Osteoblast (primary cell): Measurements from ENCODE around the gene ISOC2. TPM values are rescaled to one million over a fixed set of nuclear protein-coding genes. Genes with fewer than 3 reads are reported as not detected.

Experiments used
- DNase-seq: peaks from one replicate; pipeline ENCODE4 v3.0.0; 2011; ENCODE audit warnings: low spot score, mixed read lengths; ENCODE audit not compliant: insufficient read length; ENCODE audit errors: missing footprints
- H2AFZ ChIP-seq: 2 replicates; pipeline ENCODE4 v1.6.0; 2011; ENCODE audit warnings: mild to moderate bottlenecking, low read length
- H3K27ac ChIP-seq: 2 replicates; pipeline ENCODE4 v1.5.1; 2011; ENCODE audit warnings: mild to moderate bottlenecking, low read depth, low read length, moderate library complexity
- H3K27me3 ChIP-seq: 2 replicates; pipeline ENCODE4 v1.6.0; 2012; ENCODE audit warnings: mild to moderate bottlenecking, control low read depth, inconsistent platforms, low read length, moderate library complexity; ENCODE audit not compliant: insufficient read depth
- H3K36me3 ChIP-seq: 2 replicates; pipeline ENCODE4 v1.5.1; 2011; ENCODE audit warnings: mild to moderate bottlenecking, low read length, control low read depth, moderate library complexity; ENCODE audit not compliant: insufficient read depth
- H3K4me1 ChIP-seq: 2 replicates; pipeline ENCODE4 v1.5.1; 2011; ENCODE audit warnings: mild to moderate bottlenecking, low read length, control low read depth, moderate library complexity; ENCODE audit not compliant: insufficient read depth
- H3K4me2 ChIP-seq: 2 replicates; pipeline ENCODE4 v1.6.0; 2011; ENCODE audit warnings: mild to moderate bottlenecking, low read length; ENCODE audit not compliant: insufficient read depth
- H3K4me3 ChIP-seq: fragments of 200-600 bp; sonication (generic); 3 replicates; pipeline ENCODE4 v1.5.1; 2012; ENCODE audit warnings: mild to moderate bottlenecking, low read length, inconsistent platforms; ENCODE audit not compliant: insufficient read depth
- H3K79me2 ChIP-seq: 2 replicates; pipeline ENCODE4 v1.6.0; 2012; ENCODE audit warnings: mild to moderate bottlenecking, low read length, control low read depth, inconsistent platforms; ENCODE audit not compliant: insufficient read depth
- H3K9me3 ChIP-seq: 2 replicates; pipeline ENCODE4 v1.5.1; 2011; ENCODE audit warnings: low read depth, low read length, control low read depth
- H4K20me1 ChIP-seq: 2 replicates; pipeline ENCODE4 v1.6.0; 2012; ENCODE audit warnings: mild to moderate bottlenecking, low read length, control low read depth; ENCODE audit not compliant: insufficient read depth
- CTCF ChIP-seq: IDR thresholded peaks from 2 replicates; pipeline ENCODE4 v1.5.1; 2011; ENCODE audit warnings: mild to moderate bottlenecking, low read depth, low read length, moderate library complexity; ENCODE audit errors: extremely low read depth
- total RNA-seq: library from RNA; depleted of rRNA; stranded (reverse); fragments of >200 nt; gene quantifications from 2 replicates; pipeline ENCODE4 v1.2.3, GENCODE V29; 2012

ISOC2 gene
- total RNA-seq, 1 donor, result 65.1 TPM

GRCh38 chr19:55465460-55466240 lies 4.2 kb upstream of the ISOC2 start:
- no peaks in the 10 kb centered on the region for H3K9me3 ChIP-seq
- H3K36me3 ChIP-seq, result no peaks in the 10 kb centered on the region
- H4K20me1 ChIP-seq, result no peaks in the 10 kb centered on the region
- TF ChIP-seq CTCF, result no peak
- DNase-seq, result no peak
- no peaks in the 10 kb centered on the region for H3K27me3 ChIP-seq
- no peak overlapping the region for H3K4me3 ChIP-seq
- H3K79me2 ChIP-seq, result peaks cover 3% of the 10 kb centered on the region
- no peak overlapping the region for H3K4me2 ChIP-seq
- H2AFZ ChIP-seq, result no peak overlapping the region
- peaks cover 21% of the 10 kb centered on the region for H3K4me1 ChIP-seq
- no peak overlapping the region for H3K27ac ChIP-seq

- Histone ChIP-seq H3K27me3 (no peaks in the 10 kb centered on the region), H3K9me3 (no peaks in the 10 kb centered on the region), H3K4me1 (peaks cover 30% of the 10 kb centered on the region), H3K79me2 (peaks cover 7% of the 10 kb centered on the region), H4K20me1 (no peaks in the 10 kb centered on the region), H3K36me3 (no peaks in the 10 kb centered on the region), H2AFZ (no peak within 1 kb of the TSS), H3K27ac (no peak within 1 kb of the TSS), H3K4me3 (no peak within 1 kb of the TSS), H3K4me2 (no peak within 1 kb of the TSS)
- TF ChIP-seq CTCF, result no peak
- DNase-seq, result no peak
Measured at GRCh38 chr19:55464662-55465054, 3.2 kb upstream of the ISOC2 start, which contains the start of gene C19orf85. C19orf85 (minus strand) TSS chr19:55464751; CDS start chr19:55464554, 197 bp downstream.

- Histone ChIP-seq H3K4me1 (peaks cover 30% of the 10 kb centered on the region), H3K9me3 (no peaks in the 10 kb centered on the region), H3K27me3 (no peaks in the 10 kb centered on the region), H2AFZ (no peak overlapping the region), H4K20me1 (peaks cover 4% of the 10 kb centered on the region), H3K79me2 (peaks cover 8% of the 10 kb centered on the region), H3K4me3 (no peak overlapping the region), H3K36me3 (no peaks in the 10 kb centered on the region), H3K4me2 (no peak overlapping the region), H3K27ac (no peak overlapping the region)
- TF ChIP-seq CTCF, result no peak
- no peak for DNase-seq
Measured at GRCh38 chr19:55464039-55464661, 2.7 kb upstream of the ISOC2 start.

- H3K36me3 ChIP-seq, result no peaks in the 10 kb centered on the region
- H3K79me2 ChIP-seq, result peaks cover 11% of the 10 kb centered on the region
- peaks cover 8% of the 10 kb centered on the region for H4K20me1 ChIP-seq
- no peaks in the 10 kb centered on the region for H3K9me3 ChIP-seq
- no peak for DNase-seq
- H3K27ac ChIP-seq, result no peak overlapping the region
- H3K27me3 ChIP-seq, result no peaks in the 10 kb centered on the region
- no peak overlapping the region for H3K4me2 ChIP-seq
- no peak for TF ChIP-seq CTCF
- no peak overlapping the region for H2AFZ ChIP-seq
- H3K4me1 ChIP-seq, result peaks cover 30% of the 10 kb centered on the region
- H3K4me3 ChIP-seq, result no peak overlapping the region
Measured at GRCh38 chr19:55463583-55464031, 2.2 kb upstream of the ISOC2 start.
